GM19240 (cell line): Measurements from ENCODE around the gene ABCC8.

Source experiments
- DNase-seq: peaks from one replicate; pipeline ENCODE4 v3.0.0; 2011; ENCODE audit warnings: low spot score; ENCODE audit not compliant: insufficient read length

Gene ABCC8

DNA sequence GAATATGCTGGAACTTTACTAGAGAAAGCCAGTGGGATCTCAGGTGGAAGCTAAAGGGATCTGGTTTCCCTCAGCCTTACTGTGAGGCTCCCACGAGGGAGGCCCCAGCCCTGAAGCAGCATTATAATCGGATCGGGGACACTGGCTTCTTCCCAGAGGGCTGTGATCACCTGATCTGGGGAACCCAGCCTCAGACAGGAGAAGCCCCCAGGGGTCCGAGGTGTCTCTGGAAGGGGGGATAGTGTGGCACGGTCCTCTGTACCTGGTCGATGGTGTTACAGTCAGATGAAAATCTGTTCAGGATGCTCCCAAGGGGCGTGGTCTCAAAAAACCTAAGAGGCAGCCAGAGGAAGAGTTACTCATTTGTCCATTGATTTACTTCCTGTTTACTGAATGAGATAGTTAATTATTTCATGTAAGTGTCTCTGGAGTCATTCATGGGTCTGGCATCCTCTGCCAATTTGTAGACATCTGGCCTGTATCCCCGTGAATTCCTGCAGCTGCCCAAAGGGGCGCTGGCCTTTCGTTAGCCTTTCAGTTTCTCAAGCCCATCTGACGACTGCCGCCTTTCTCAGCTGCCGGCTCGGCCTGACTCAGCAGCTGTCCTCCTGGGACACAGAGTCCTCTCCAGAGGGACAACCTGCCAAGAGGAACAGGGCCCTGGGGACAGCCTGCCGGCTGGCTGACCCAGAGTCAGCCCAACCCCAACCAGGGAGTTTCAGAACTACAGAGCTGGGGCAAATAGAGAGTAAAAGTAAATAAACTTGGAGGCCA is 71.2 kb downstream of the ABCC8 start:
- no peak for DNase-seq

DNA sequence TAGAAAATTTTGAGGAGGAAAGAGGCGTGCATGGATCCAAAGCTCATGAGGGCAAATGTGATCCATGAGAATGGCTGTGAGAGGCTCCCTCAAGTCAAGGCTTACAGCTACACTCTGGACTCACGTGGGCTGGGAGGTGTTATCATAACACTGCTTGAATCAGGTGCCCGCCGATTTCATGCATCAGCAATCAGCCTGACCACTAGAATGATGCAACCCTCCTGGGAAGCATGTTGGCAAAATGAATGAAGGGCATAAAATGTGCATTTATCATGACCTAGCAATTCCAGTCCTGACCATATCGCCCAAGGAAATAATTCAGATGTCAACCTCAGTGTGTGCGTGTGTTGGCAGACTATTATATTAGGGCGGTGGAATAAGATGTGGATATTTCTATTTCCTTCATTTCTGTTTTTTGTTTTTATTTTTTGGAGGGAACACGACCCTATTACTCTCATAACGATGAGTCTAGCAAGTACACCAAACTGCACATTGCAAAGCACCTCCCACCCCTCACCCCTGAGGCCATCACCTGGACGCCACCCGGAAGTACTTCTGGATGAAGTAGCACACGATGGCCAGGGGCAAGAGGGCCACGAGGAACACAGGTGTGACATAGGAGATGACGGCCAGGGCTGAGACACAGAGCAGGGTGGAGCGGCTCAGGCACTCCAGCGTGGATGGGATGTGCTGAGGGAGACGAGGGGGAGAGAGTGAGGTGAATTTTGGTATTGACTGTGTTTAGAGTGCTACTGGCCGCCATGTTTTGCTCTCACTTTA is 72.5 kb downstream of the ABCC8 start:
- no peak for DNase-seq

DNA sequence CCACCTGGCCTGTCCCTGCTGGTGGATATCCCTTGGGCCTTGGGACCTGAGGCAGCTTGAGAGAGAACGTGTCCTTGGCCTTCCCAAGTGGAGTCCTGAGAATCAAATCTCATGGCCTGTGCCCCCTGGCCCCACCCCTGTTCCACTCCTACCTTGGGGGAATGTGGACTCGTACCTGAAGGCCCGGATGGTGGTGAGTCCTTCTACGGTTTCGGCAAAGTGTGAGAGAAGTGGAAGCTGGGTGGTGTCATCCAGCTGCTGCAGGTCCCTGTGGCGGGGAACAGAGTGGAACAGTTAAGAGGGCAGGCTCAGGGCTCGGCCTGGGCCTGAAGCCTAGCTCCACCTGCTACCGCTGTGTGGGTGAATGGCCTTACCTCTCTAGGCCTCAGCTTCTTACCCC is 74.2 kb downstream of the ABCC8 start:
- DNase-seq, result no peak

DNA sequence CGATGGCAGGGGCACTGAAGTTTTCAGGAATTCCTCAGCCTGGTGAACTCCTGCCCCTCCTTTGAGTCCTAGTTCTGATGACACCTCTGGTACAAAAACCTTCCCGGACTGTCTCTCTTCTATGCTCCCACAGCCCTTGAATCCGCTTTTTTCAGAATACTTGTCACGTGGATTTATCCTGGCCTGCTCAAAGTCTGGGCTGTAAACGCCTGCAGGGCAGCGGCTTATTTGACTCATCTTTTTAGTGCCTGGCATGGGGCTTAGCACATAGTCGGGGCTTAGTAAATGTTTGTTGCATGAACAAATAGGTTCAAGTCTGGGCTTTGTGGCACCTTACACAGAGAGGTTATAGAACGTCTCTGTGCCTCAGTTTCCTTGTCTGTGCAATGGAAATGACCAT is 74.8 kb downstream of the ABCC8 start:
- DNase-seq, result no peak

DNA sequence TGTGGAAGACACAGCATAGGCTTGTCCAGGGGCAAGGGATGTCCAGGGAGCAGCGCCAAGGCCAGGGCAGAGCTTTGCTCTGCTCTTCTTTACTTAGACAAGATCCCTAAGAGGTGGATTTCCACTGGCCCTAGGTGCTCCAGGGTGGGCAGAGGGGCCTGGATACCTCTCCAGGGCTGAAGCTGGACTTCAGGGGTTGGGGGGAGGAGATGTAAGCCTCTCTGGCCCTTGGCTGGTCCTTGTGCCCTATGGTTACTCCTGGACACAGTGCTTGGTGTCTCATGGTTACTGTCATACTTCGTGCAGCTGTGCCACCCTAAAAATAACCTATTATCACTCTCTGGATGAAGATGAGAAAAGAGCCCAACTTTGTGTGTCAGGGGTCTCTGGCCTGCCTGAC is 75.3 kb downstream of the ABCC8 start:
- DNase-seq, result no peak

DNA sequence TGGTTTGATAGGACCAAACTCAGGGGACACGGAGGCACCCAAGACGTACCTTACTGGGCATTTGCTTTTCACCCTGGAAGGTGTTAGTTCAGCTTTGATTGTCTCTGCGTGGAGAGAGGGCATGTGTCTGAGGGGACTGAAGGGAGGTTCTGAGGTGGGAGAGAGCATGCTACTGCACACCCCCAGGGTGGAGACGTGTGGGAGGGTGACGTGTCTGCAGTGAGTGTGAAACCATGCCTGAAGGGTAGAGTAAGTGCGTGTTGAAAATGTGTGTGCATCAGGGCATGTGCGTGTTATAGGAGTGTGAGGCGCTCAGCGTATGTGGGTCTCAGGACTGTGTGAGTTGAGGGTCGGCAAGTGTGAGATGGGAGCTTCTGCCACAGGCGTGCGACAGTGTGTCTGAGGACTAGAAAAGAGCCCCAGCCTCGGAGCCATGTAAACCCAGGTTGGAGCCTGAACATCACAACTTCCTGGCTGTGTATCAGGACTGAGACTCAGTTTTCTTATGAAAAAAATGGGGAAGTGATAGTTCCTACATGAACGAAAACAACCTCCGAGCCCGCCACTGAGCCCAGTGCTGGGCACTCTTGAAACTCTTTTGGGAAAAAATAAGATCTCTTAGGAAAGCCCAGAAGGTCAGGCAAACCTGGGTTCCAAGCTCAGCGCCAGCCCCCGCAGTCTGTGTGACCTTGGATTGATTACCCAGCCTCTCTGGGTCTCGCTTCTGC is 76.4 kb downstream of the ABCC8 start:
- DNase-seq, result no peak

DNA sequence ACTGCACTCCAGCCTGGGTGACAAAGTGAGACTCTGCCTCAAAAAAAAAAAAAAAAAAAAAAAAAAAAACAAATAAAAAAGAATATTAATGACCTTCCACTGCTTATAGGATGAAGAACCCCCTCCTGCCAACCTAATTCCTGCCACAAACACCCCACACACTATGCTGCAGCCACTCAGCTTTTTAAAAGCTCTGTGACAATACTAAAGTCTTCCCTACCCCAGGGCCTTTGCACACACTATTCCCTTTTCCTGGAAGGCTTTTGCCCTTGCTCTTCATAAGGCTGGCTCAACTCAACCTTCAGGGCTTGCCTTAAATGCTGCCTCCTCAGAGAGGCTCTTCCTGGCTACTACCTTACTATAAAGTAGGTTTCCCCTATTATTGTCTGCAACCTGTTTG is 77.4 kb downstream of the ABCC8 start:
- DNase-seq, result no peak

DNA sequence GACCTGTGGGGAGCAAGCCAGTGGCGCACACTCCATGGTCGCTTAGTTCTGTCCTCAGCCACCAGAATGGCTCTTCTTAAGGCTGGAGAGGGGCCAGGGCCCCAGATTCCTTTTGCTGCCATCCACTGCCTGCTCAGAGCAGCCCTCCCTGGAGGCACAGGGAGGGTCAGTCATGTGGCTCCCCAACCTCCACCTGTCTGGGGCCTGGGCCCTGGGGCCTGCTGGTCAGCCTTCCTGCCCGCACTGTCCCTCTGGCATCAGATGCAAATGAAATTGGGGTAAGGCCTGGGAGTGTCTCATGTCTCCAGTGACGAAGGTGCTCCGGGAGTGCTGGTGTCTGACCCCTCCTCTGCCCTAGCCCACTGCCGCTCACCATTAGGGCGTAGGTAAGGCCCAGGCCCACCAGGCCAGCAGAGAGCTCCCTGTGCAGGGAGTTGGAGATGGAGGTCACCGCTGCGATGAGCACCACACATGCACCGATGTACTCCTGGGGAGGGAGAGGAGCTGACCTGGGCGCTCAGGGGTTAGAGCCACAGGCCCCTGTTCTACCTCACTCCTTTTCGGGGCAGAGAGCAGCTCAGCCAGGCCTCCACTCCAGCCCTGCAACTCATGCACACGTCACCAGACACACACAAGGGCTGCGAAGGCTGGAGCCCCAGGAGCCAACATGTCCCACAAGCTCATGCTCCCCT is 79.2 kb downstream of the ABCC8 start:
- DNase-seq, result no peak

DNA sequence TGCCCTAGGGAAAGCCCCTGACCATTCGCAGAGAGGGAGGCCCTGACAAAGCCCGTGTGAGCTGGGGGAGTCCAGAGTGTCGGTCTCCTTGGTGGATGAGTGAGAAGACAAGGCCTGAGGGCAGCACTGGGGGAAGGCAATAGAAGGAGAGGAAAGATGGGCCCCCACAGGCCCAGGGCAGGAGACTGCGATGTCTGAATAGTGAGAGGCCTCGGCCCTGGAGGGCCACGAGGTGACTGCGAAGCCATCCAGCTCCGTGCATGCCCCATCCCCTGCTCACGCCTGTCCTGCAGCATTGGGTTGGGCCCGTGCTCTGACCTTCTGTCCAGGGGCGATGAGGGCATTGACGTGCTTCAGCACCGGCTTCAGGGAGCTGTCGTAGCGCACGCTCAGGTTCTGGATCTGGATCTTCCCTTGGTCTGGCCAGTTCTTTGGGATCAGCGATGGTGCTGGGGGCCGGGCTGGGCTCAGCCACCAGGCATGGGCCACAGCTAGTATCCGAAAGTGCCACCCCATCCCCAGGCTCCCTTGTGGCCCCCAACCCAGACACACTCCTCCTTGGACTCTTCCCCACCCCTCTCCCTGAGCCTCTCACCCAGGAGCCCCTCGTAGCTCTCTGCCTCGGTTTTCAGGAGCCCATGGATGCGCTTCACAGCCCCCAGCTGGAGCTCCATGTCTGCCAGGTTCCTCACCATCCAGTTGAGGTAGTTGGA is 79.9 kb downstream of the ABCC8 start:
- DNase-seq, result no peak

DNA sequence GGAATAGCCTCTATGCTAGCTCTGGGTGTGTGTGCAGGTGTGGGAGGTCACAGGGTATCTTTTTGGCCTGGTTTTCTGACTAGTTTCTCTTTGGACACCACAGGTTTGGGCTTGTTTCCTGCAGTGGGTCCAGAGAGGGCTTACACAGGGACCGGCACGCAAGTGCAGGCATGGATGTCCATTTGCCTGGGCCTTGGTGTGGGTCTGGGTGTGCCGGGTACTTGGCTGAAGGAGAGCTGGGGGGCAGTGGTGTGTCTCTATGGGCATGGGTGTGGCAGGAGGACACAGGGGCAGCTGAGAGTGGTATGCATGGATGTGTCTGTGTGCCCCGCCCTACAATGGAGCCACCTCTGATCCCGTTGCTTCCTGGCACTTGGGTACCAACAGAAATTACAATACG is 80.7 kb downstream of the ABCC8 start:
- no peak for DNase-seq

DNA sequence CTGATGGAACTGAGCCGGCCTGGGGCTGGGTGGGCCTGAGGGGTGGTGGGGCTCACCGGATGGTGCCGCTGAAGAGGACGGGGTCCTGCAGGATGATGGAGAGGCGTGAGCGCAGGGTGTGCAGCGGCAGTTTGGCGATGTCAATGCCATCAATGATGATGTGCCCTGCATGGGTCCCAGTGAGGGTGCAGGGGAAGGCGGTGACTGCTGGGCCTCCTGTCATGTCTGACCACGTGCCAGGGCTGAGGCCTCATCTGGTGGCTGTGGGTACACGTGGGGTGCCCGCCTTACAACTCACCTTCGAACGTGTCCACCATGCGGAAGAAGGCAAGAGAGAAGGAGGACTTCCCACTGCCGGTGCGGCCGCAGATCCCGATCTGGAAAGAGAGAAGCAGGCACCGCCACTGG is 81.1 kb downstream of the ABCC8 start:
- no peak for DNase-seq

DNA sequence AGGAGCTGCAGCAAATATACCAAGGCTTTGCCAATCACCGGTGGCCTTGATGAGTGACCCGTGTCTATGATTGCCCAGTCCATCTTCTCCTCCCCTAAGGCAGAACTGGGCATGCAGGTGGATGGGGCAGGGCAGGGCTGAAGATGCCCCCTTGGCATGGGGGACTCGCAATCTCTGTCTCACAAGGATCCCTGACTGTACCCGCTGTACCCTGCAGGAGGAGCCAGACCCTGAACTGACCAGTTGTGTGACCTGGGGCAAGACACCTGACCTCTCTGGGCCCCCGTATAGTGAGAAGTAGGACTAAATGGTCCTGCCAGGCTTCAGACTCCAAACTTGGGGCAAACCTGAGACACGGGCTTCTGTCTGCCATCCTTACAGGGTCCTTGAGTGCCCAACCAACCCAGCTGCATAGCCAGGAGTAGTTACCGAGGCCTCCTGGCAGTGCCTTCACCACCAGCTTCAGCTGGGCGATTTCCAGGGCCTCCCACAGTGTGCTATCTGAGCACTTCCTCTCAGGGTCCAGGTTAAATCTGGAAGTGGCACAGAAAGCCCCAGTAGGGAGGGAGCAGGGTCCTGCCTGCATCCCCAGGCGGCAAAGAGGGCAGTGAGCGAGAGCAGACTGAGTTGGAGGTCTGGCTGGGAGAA is 81.8 kb downstream of the ABCC8 start:
- no peak for DNase-seq

DNA sequence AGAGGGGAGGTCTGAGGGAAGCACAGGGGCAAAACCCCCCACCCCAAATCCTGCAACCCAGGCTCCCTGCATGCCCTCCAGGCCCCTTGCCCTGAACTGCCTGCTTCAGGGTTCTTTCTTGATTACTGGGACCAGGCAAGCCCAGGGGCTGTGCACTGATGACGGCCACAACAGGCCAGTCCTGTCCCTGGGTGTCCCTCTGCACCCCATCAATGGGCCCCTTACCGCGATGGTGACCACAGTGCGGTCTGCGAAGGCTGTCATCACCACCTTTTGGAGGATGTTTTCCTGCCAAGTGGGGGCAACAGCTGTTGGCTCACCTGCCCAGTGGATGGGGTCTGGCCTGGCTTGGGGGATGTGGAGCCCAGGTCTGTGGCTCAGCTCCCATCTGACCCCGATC is 83.2 kb downstream of the ABCC8 start:
- no peak for DNase-seq

DNA sequence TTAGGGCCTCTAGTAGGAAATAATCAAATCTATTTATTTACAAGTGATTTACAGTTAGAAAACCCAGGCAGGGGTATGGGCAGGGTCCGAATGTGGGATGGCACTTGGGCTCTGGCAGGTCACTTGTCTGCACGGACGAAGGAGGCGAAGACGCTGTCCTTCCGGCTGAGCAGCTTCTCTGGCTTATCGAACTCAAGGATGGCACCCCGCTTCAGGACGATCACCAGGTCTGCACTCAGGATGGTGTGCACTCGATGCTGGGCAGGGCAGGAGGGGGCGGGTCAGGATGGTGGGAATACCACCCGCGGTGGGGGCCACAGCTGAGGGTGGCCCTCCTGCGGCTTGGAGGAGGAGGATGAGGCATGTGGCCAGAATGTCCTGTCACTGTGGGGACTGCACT is 83.8 kb downstream of the ABCC8 start:
- no peak for DNase-seq

DNA sequence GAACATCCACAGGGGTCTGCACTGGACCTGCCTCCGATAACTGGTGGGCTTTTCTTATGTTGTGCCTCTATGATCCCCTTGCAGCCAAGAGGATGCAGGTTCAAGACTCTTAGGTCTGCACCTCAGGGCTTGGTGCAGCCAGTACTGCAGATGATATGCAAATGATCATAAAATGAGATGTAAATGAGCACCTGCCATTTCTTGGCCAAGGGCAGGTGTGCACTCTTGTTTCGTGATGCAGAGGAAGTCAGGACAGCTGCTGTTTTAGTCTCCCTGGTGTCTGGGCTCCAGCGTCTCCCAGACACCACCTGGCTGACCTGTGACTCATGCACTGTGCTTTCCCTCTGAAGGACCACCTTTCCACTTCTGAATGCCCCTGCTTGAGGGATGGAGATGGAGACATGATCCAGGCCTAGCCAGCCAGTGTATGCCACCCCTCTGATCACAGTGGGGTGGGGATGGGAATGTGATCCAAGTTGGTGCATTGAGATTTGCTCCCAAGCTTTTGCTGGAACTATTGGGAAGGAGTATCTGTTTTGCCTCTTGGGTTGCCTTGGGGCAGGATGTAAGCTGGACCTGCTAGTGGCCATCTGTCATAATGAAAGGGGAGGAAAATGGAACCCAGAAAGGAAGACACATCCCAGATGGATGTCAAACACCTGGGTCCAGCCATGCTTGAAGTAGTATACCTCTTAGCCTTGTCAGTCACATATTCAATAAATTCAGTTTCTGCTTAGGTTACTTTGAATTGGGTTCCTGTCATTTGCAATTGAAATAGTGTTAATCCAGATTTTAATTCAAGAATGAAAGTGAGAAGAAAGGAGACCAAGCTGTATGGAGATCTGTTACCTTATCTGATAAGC is 84.9 kb downstream of the ABCC8 start:
- DNase-seq, result no peak

DNA sequence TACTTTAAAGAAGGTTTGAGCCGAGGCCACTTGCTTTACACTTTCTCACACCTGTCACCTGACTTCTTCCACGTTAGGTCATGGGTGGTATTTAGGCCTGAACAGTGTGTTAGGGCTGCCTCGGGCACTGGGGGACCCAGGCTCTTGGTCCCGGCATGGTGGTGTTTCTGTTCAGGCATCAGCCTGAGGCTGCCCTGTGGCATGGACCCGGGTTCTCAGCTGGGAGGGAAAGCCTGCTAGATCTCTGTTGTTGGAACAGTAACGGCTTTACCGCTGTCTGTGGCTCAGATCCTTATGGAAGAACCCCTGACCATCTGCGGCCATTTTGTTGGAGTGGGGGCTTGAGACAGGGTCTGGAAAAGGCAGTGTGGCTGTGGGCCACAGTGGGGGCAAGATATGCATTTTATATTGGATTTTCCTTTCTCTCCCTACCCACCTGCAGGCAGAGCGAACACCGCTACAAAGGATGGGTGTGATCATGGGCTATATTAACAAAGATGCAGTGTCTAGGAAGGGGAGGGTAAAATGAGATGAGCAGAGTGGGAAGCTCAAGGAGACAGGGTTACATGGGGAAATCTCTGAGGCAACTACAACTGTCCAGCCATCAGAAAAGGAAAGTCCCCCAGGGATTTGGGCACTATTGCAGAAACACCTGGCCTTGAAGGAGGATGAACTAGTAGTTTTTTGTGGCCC is 86.5 kb downstream of the ABCC8 start:
- DNase-seq, result no peak

DNA sequence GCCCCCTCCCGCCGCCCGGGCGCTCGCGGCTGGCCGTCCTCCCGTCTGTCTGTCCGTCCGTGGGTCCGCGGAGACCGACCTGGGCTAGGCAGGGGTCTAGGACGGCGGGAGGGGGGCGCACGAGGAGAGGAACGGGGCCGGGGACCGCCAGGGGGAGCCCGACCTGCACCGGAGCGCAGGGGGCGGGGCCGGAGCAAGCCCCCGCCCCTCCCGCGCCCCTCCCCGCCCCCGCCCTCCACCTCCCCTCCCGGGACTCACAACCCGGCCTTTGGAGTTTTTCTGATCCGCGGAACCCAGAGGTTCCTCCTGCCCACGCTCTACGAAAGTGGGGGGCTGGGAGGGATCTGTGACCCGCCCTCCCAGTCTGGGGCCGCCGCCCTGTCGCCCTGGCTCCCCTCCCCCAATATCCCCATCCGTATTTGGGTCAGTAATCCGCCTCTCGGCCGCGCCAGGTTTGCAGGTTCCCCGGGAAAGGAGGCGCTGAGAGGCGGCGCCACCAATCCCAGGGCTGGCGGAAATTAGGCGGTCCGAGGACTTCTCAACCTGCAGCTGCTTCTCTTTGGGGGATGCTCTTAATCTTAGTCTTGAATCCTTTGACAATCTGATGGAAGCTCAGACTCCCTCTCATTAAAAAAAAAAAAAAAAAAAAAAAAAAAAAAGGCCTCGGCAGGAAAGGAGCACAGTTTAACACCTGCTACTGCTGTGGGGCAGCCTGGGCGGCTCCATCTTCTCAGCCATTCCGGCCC is 87.3 kb downstream of the ABCC8 start:
- peak; percentile 56 for DNase-seq

DNA sequence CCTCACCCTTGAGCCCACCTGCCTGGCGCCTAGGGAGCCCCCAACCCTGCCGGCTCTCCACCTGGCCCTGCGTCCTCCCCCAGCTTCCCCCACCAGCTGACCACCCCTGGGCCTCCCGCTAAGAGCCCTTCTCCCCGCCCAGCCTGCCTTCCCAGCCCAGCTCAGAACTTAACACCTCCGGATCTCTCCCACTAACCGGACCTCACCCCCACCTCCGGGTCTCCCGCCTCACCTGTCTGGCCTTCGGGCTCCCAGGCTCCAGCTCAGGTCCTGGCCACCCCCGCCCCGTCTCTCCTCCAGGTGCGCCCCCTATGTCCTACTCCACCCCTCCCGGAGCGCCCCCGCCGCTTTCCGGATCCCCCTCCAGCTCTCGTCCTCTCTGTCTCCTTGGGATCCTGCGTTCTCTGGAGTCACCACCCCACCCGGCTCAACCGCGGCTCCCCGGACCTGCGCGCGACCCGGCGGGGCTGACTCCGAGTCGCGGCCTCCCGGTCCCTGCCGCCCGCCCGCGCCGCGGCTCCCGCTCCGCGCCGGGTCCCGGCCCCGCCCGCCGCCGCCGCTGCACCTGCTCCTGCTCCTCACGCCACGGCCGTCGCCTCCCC is 87.9 kb downstream of the ABCC8 start, which contains the start of gene KCNJ11:
Gene KCNJ11, minus strand, starts transcription at position 51 of the 602 bp plus-strand sequence. CDS start 568 bp downstream, outside the sequence.
- no peak for DNase-seq
